GM19438 (cell line): ENCODE measurements around the gene FKBP7.
"Not testable (repeated sequence)": the region's sequence is repeated elsewhere in the genome, so short reads cannot be mapped to it uniquely, and the experiment has no call there.

Experiments
- ATAC-seq: cut with Tn5 transposase; IDR thresholded peaks from one replicate; pipeline ENCODE4 v1.9.1; 2021; ENCODE audit warnings: low read depth; ENCODE audit not compliant: unreplicated experiment

The FKBP7 gene

DNA sequence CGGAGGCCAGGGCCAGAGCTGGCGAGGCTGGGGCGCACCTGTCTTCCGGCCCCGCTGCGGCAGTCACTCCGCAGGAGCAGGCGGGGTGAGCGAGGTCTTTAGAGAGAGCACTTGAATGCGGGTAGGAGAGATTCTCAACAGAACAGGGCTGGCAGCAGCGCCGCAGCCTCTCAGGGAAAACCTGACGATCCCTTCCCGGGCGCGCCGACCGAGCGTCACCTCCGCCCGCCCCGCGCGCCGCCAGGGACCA is 28.0 kb downstream of the FKBP7 start:
- peak; percentile 47 for ATAC-seq

DNA sequence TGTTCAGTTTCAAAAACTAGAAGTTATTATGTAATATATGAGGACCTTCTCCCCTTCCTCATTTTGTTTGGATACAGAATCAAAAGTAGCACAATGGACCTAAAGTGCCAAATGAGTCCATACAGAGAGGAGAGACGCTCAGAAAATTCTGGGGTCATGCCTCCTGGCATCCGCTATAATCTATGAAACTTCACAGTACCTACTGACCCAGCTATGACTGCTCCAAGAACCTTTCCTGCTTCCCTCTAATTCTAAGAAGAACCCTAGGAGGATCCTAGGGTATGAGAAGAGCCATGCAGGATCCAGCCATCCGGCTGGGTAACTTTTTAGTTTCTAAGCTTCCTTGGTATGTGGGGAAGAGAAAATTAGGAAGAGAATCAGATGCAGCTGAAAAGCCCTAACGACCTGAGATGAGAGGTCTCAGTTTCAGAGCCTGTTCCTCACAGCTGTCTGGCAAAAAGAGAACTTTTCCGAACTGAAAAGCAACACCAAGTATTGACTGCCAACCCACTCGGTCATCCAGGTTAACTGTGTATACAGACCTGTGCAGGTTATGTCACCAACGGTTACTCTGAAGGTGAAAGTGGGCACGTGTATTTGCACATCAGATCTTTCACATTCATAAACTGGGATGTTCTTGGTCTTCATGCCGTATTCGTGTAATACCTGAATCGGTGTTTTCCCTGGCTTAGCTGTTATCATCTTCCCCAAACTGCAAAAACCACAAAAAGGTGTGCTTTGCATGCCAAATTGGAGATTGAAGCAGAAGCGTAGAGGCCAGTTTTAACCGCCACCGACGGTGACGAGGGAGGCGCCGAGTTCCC is 28.5 kb downstream of the FKBP7 start:
- peak; percentile 3 for ATAC-seq

DNA sequence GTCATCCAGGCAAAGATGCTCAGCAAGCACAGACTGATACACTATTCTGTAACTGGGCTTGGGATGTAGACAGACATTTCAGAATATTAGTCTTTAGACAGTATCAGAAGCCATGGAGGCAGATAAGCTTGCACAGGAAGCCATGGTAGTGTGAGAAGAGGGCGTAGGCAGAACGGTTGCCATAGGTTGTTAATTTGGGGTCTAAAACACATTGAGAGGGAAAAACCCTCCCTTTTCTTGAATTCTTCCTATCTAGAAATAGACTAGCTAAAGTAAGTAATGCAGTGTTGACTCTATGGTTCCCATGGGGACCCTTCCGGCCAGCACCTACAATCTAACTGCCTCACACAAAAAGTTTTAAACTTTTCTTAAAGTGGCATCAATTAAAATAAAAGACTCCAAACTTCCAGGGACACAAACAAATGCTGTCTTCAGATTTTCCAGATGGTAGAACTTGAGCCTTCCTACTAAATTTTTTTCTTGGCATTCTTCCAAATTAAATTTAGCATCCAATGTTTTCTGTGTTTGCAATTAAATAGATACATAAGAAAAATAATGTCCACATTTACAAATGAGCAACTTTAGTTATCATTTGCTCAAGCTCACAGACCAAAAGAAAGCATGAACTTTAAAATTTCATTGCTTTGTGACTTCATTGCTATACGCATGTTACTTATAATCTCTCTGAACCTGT is 29.3 kb downstream of the FKBP7 start:
- no peak for ATAC-seq

DNA sequence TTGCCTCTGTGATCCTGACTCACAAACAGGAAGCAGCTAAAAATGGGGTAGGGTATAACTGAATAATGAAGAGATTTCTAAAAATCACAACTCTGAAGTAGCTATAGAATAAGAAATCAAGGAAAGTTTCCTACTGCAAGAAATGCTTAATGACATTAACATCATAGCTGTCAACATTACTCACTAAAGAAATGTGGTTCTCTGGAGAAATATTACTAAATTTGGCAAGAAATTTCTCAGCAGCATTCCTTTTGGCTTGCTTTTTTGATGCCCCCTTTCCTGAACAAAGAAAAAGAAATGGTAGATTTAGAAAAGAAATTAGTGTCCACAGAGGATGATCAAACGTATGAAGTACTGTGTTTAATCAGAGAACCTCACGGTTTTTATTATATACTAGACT is 37.0 kb downstream of the FKBP7 start:
- ATAC-seq: no peak

DNA sequence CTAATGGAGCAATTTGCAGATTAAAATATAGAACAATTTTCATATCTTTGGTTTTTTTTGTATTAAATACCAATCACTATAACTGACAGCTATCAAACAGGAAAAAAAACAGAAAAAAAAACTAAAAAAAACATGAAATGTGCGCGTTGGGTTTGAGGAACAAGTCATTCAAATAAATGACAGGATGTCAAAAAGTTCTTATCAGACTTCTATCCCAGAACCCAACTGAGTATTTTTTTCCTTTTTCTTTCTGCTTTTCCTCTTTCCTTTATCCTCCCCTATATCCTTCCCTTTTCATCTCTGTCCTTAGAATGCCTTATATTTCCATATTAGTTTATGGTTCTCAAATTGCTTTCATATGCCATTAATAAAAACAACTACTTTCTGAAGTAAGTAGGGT is 41.7 kb downstream of the FKBP7 start:
- ATAC-seq: no peak

DNA sequence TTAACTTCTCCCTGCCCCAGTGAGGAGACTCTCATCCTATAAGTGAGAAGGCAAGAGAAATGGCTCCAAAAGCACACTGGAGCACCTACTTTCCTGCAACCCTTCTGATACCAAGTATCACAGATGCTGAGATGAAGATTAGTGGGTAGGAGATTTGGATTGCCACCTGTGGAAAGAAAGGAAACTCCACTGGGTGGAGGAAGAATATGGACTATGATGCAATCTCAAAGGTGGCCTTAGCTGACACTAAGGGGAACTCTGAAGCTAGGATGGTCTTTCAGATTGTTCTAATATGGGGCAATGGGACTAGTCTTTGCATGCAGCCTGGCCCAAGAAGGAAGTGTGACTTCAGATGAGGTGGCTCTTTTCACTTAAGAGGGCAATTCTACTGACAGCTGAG is 49.1 kb downstream of the FKBP7 start:
- no peak for ATAC-seq

DNA sequence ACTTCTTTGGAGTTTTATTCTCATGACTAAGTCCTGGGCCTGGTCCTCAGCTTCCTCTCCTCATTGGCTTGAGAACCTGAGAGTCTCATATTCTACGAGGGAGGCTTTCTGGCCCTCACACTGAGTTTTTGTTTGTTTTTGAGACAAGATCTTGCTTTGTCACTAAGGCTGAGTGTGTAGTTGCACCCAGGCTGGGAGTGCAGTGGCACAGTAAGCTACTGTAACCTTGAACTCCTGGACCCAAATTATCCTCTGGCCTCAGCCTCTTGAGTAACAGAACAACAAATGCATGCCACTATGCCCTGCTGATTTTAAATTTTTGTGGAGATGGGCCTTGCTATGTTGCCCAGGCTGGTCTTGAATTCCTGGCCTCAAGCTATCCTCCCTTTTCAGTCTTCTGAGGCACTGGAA is 50.0 kb downstream of the FKBP7 start:
- ATAC-seq: no peak

DNA sequence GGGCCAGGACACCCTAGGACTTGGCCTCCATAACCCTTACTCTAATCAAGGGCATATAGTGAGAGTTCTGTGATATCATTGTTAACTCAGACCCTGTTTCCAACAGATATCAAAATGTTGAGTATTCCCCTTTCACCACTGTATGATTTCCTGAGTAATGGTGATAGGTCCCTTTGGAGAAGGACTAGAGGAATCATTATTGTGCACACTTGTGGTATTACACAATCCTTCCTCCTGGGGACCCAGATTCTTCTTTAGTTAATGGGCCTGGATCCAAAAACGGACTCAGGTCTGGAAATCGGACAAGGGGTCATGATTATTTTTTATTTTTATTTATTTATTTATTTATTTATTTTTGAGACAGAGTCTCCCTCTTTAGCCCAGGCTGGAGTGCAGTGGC is 50.9 kb downstream of the FKBP7 start:
- no peak for ATAC-seq

DNA sequence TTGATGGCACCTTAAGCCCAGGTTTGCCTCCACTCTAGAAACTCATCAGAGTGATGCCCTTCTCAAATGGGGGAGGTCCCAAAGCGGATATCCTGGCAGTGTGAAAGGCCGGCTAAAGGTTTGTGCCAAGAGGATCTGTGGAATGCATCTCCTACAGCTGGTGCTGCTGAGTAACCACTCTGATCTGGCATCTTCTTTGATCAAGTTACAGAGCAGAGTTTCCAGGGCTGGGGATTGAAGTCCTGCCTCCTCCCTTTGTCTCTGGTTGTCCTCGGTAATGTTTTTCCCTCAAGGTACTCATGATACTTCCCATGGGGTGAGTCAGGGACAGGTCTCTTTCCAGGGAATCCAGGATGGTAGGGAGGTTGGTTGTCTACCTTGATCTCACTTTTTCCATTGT is 52.0 kb downstream of the FKBP7 start:
- ATAC-seq: no peak

DNA sequence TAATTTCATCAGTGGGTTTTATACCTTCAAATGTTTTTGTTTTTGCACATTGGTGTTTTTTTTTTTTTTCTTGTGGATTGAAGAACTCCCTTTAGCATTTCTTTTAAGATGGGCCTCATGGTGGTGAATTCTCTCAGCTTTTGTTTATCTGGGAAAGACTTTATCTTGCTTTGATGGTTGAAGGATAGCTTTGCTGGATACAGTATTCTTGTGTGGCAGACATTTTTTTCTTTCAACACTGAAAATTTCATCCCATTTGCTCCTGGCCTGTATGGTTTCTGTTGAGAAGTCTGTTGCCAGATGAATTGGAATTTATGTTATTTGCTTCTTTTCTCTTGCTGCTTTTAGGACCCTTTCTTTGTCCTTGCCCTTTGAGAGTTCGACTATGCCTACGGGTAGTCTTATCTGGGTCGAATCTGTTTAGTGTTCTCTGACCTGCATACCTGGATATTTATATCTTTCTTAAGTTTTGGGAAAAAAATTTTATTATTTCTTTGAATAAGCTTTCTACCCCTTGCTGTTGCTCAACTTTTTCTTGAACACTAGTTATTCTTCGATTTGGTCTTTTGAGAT is 53.1 kb downstream of the FKBP7 start:
- no peak for ATAC-seq

DNA sequence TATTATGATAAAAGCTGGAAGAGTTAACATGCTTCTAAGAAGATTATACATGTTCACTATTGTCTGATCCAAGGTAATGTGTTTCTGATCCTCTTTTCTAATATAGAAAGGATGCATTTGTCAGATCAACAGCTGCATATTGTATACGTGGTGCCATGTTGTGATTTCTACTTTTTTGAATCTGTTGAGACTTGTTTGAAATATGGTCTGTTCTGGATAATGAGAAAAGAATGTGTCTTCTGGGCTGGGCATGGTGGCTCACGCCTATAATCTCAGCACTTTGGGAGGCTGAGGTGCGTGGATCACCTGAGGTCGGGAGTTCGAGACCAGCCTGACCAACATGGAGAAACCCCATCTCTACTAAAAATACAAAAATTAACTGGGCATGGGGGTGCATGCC is 54.7 kb downstream of the FKBP7 start:
- not testable (repeated sequence) for ATAC-seq

DNA sequence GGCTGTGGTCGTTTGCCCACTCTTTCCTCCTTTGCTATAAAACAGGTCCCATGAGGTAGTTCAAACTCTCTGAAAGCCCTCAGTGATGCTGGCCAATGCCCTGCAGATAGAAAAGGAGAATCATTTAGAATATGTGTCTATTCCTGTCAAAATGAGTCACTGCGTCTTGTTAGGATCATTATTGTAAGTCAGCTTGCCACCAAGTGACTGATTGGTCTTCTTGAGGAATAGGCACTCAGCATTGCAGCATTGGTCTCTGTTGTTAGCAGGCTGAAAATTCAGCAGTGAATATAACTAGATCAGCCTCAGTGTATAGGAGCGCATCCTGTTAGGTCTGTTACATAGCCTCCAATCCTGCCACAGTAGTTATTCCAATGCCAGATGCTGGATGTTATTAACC is 56.3 kb downstream of the FKBP7 start:
- no peak for ATAC-seq

DNA sequence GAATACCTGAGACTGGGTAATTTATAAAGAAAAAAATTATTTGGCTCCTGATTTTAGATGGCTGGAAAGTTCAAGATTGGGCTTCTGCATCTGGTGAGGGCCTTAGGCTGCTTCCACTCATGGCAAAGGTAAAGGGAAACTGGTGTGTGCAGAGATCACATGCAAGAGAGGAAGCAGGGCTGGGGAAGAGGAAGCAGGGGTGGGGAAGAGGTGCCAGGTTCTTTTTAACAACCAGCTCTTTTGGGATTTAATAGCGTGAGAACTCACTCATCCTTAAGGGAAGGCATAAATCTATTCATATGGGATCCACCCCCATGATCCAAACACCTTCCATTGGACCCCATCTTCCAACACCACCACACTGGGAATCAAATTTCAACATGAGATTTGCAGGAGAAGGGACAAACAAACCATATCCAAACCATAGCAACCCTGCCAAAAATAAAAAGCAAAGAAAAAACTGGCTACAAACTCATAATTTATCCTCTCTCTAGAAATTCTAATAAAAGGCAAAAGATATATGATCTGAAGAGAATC is 57.9 kb downstream of the FKBP7 start:
- no peak for ATAC-seq

DNA sequence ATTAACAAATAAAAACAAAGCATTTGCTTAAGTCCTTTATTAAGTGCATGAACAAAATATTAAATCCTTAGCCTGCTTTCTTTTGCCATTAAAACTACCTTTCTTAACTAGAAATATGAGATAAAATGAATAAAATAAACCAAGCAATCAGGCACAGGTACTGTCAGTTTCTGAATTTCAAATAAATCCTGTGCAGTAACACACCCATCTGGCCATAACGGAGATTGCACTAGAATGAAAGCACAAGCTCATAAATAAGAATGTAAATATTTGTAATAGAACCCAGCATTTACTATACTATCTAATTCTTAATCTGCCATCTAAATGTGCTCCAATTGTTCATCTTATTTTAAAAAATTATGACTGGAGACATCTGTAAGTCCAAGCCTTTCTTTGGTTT is 59.3 kb downstream of the FKBP7 start:
- no peak for ATAC-seq

DNA sequence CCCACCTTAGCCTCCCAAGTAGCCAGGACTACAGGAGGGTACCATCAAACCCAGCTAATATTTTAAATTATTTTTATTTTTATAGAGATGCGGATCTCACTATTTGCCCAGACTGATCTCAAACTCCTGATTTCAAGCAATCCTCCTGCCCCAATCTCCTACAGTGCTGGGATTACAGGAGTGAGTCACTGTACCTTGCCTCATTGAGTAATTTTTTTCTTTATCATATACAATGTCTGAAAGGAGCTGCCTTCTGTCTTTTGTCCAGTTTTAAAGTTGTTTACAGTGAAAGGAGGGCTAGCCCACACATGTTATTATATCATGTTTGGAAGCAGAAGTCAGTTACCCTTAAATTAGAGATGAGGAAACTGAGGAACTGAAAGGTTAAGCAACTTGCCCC is 60.0 kb downstream of the FKBP7 start:
- ATAC-seq: no peak

DNA sequence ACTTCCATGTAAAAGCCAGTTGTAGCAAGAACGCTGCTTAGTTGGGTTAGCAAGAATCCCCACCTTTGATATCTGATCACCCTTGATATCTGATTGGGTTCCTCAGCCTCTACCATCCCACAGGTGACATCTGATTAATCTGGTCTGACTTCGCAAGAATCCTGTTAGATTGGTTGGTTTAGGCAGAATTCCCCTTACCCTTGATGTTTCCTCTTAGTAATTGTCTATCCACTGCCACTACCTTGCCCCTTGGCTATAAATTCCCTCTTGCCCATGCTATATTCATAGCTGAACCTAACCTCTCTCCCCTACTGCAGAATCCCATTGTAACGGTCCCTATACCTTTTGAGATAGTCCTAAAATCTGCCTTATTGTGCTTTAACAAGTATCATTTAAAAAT is 60.5 kb downstream of the FKBP7 start:
- ATAC-seq: no peak

DNA sequence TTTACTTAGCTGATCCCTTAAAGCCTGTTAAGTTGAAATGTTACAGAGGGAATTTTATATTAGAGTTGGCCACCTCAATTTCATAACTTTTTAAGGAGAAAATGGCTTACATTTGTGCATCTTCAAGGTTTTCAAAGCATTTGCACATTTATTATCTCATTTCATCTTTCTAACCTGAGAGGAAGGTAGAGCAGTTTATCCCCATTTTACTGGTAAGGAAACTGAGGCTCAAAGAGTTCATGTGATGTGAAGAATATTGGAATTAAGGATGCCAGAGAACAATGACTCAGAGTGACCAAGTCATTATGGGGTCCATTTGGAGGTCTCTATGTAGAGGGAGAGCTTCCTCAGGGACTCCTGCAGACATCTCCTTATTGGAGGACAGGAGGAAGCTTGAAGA is 62.4 kb downstream of the FKBP7 start:
- ATAC-seq: no peak

DNA sequence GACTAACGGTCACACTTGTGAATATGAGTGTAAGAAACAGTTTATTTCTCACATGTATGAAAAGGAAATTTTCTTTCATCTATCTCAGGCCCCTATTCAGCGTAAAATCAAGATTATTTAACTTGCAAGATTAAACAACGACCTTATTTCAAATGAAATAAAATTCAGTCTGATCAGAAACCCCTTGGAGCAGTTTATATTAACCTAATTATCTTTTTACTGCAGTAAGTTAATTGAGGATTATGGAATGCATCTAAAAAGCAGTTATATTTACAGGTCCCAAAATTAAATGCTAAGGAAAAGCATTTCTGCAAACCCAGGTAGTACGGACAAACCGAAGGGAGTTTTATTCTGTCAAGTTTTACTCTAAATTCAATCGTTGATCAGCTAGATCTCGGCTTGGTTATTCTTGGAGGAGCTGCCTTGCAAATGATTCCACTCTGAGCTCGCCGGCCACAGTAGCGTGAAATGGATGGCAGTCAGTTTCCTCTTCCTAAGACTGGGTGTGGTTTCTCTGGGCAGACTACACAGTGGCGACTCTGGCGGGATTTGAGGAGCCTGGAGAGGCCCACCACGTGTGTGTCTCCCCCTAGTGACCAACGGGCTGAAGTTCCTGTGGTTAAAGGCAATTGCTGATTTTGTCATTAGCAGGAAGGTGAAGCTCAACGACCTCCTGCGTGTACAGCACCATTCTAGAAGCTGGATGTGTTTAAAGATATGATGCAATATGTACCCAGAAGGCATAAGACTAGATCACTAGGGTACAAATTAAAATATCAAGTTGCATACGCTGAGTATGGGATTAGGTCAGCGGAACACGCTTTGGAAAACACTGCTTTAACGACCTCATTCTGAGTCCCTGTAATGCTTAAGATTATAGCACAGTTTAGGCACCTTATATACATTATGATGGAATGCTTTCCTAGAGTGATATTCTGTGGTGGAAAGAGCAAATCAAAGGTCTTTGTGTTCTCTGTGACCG is 63.8 kb downstream of the FKBP7 start:
- ATAC-seq: peak; percentile 82
